Spleen (tissue), 11 donors: Measurements from ENCODE around the gene TTC7B. TPM values are rescaled to one million over a fixed set of nuclear protein-coding genes. Genes with fewer than 3 reads are reported as not detected.
A peak's percentile ranks its signal among the peaks of the same experiment; 100 is the strongest.

Experiments
- DNase-seq: peaks from one replicate; pipeline ENCODE4 v3.0.0-alpha.2; 2020
- H3K27ac ChIP-seq, 8 donors: fragments of 200-600 bp; sonication (generic) in 7 of 8; 1 replicate in 4 of 8; 2 replicates in 4 of 8; pipeline versions ENCODE4 v1.5.0 to v1.8.0; 2016 to 2021; ENCODE audit warnings: inconsistent platforms in 4 of 8, mild to moderate bottlenecking in 4 of 8, moderate library complexity in 1 of 8
- H3K27me3 ChIP-seq, 7 donors: fragments of 200-600 bp; sonication (generic) in 6 of 7; replicated peaks in 1 of 7; 1 replicate in 4 of 7; 2 replicates in 3 of 7; pipeline versions ENCODE4 v1.5.0 to v1.8.0; 2016 to 2021; ENCODE audit warnings: inconsistent platforms in 3 of 7, mild to moderate bottlenecking in 1 of 7
- H3K36me3 ChIP-seq, 6 donors: fragments of 200-600 bp; sonication (generic) in 5 of 6; 1 replicate in 4 of 6; 2 replicates in 2 of 6; pipeline versions ENCODE4 v1.5.0 to v1.8.0; 2016 to 2021; ENCODE audit warnings: inconsistent platforms in 2 of 6
- H3K4me1 ChIP-seq, 6 donors: fragments of 200-600 bp; sonication (generic) in 5 of 6; 1 replicate in 3 of 6; 2 replicates in 3 of 6; pipeline versions ENCODE4 v1.5.0 to v1.8.0; 2016 to 2021; ENCODE audit warnings: inconsistent platforms in 3 of 6
- H3K4me3 ChIP-seq, 8 donors: fragments of 200-600 bp; sonication (generic) in 7 of 8; 1 replicate in 4 of 8; 2 replicates in 4 of 8; pipeline versions ENCODE4 v1.5.0 to v1.8.0; 2016 to 2021; ENCODE audit warnings: inconsistent platforms in 4 of 8, mild to moderate bottlenecking in 4 of 8, moderate library complexity in 2 of 8
- H3K9me3 ChIP-seq, 8 donors: fragments of 200-600 bp; sonication (generic) in 7 of 8; 1 replicate in 4 of 8; 2 replicates in 4 of 8; pipeline versions ENCODE4 v1.5.0 to v1.8.0; 2016 to 2021; ENCODE audit warnings: inconsistent platforms in 4 of 8
- POLR2A ChIP-seq, 3 donors: fragments of 450-650 bp; IDR thresholded peaks; one replicate each; pipeline ENCODE4 v1.5.1; 2017; ENCODE audit warnings: antibody characterized with exemption in 3 of 3, mild to moderate bottlenecking in 1 of 3
- POLR2AphosphoS5 ChIP-seq, 3 donors: sonication (generic); formaldehyde crosslinking; IDR thresholded peaks; one replicate each; pipeline ENCODE4 v1.5.1; 2017; ENCODE audit warnings: antibody characterized with exemption in 3 of 3
- WGBS, 5 donors: extraction: QIAGEN DNeasy Blood & Tissue Kit in 3 of 5; methylation state at CpG; one replicate each; pipeline versions ENCODE4 v1.1.5 to v1.1.7; 2013 to 2018; 5-methylcytosine and 5-hydroxymethylcytosine counted together
- intact Hi-C: fragments of 100-400 bp; cut with DNase I; formaldehyde crosslinking; loops from one replicate; pipeline ENCODE4 v1.15.0; 2023; ENCODE audit warnings: low total_unique reads
- polyA plus RNA-seq, 3 donors: library from polyadenylated mRNA; stranded (reverse); fragments of 200-250 nt; gene quantifications; one replicate each; pipeline ENCODE4 v1.2.1, GENCODE V29; 2013
- total RNA-seq, 7 donors: library from RNA; depleted of rRNA in 3 of 7; stranded (reverse); fragments of >200 nt in 3 of 7; fragmentation: NEBNext Ultra II Directional in 4 of 7; extraction: Animal tissue kit (Norgen Biotek cat#: 25700) in 4 of 7; gene quantifications; one replicate each; pipeline versions ENCODE4 v1.1.0 to v1.2.1, GENCODE V29; 2016 to 2021
- TF ChIP-seq, protein P1 (sequence below), 11 experiments: fragments of 200-600 bp in 7 of 11; fragments of 450-650 bp in 4 of 11; sonication (generic) in 4 of 11; IDR thresholded peaks in 8 of 11; conservative IDR thresholded peaks in 3 of 11; 1 replicate in 7 of 11; 2 replicates in 4 of 11; pipeline versions ENCODE4 v1.4.0 to v1.8.0; 2016 to 2021; ENCODE audit warnings: antibody characterized with exemption in 11 of 11, inconsistent platforms in 4 of 11, mild to moderate bottlenecking in 1 of 11
- donor health status: healthy with polysubstance abuse.
- donor health status: DM: no; HTN: no; CAD: no; lungs with moderate emphysema.
- donor health status: DM: no; HTN: no; CAD: no.
- donor health status: Bipolar disorder and iron deficiency.
- donor health status: healthy.
- donor health status: DM: no; HTN: no; CAD: no.
- donor health status: DM: yes; HTN: yes; CAD: no.

Gene TTC7B
- total and polyA plus RNA-seq, 10 donors, result 6.6 to 98.4 (median 62.6) TPM

DNA sequence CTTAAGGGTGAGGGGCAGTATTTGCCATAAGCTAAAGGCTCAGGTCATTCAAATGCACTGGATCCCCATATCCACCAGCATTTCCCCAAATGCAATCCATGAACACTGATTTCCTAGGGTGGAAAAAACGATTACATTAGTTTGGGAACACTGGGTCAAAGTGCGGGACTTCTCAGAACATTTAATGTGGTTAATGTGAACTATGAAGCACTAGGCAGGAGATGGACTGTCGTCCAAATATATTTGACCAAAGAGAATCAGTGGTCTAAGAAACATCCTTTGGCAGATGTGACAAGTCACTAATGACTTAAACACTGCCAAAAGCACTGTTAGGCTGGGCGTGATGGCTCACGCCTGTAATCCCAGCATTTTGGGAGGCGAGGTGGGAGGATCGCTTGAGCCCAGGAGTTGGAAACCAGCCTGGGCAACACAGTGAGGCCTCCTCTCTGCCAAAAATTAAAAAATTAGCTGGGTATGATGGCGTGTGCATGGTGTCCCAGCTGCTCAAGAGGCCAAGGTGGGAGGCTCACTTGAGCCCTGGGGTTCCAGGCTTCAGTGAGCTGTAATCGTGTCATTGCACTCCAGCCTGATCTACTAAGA is 214.0 kb downstream of the TTC7B start:
- TF ChIP-seq POLR2AphosphoS5 (IDR thresholded peaks at IDR 0.05) (peak in 2 of 3 donors; percentile 60 to 66), POLR2A (IDR thresholded peaks at IDR 0.05) (no peak)
- no peak for DNase-seq
- WGBS, 5 donors, result 72 to 84% (median 76%) methylated on average over 9 of the region's 9 CpGs
- Histone ChIP-seq H3K9me3 (no peaks in the 10 kb centered on the region), H3K36me3 (peaks cover 0 to 4% (median 0%) of the 10 kb centered on the region in 6 donors), H3K27me3 (no peaks in the 10 kb centered on the region), H3K4me1 (no peaks in the 10 kb centered on the region), H3K4me3 (no peak overlapping the region), H3K27ac (peak overlapping the region in 4 of 8 donors; percentile 7 to 59 (median 34))
- intact Hi-C loops, result no loop called here

- no peak for TF ChIP-seq POLR2AphosphoS5 (IDR thresholded peaks at IDR 0.05)
- no peak for TF ChIP-seq POLR2A (IDR thresholded peaks at IDR 0.05)
- TF ChIP-seq, protein P1, sequence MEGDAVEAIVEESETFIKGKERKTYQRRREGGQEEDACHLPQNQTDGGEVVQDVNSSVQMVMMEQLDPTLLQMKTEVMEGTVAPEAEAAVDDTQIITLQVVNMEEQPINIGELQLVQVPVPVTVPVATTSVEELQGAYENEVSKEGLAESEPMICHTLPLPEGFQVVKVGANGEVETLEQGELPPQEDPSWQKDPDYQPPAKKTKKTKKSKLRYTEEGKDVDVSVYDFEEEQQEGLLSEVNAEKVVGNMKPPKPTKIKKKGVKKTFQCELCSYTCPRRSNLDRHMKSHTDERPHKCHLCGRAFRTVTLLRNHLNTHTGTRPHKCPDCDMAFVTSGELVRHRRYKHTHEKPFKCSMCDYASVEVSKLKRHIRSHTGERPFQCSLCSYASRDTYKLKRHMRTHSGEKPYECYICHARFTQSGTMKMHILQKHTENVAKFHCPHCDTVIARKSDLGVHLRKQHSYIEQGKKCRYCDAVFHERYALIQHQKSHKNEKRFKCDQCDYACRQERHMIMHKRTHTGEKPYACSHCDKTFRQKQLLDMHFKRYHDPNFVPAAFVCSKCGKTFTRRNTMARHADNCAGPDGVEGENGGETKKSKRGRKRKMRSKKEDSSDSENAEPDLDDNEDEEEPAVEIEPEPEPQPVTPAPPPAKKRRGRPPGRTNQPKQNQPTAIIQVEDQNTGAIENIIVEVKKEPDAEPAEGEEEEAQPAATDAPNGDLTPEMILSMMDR (IDR thresholded peaks at IDR 0.05 in 8 of 11, conservative IDR thresholded peaks at IDR 0.05 in 3 of 11), result no peak
- intact Hi-C loops, result no loop called here
These were observed 214.7 kb downstream of the TTC7B start for GRCh38 chr14:90601563-90601962.

GRCh38 chr14:90600619-90601018 is 215.6 kb downstream of the TTC7B start:
- H3K36me3 ChIP-seq, result no peaks in the 10 kb centered on the region
- H3K27ac ChIP-seq, result no peak overlapping the region
- H3K4me1 ChIP-seq, result no peaks in the 10 kb centered on the region
- no peaks in the 10 kb centered on the region for H3K9me3 ChIP-seq
- no peak for TF ChIP-seq POLR2A (IDR thresholded peaks at IDR 0.05)
- TF ChIP-seq POLR2AphosphoS5 (IDR thresholded peaks at IDR 0.05), result no peak
- TF ChIP-seq, protein P1 (IDR thresholded peaks at IDR 0.05 in 8 of 11, conservative IDR thresholded peaks at IDR 0.05 in 3 of 11), result no peak
- WGBS, 5 donors, result 88 to 98% (median 94%) methylated on average over 8 to 12 of the region's 12 CpGs
- no peak overlapping the region for H3K4me3 ChIP-seq
- intact Hi-C loops, result no loop called here
- H3K27me3 ChIP-seq, result no peaks in the 10 kb centered on the region
- DNase-seq, result no peak

More at GRCh38 chr14:90601563-90601962, 214.7 kb downstream of the TTC7B start:
- Histone ChIP-seq H3K27me3 (no peaks in the 10 kb centered on the region), H3K36me3 (no peaks in the 10 kb centered on the region), H3K4me3 (no peak overlapping the region), H3K27ac (peak overlapping the region in 4 of 8 donors; percentile 7 to 59 (median 34)), H3K4me1 (no peaks in the 10 kb centered on the region), H3K9me3 (no peaks in the 10 kb centered on the region)
- DNase-seq, result no peak
- WGBS, 5 donors, result 88 to 95% (median 92%) methylated on average over 9 of the region's 9 CpGs

GRCh38 chr14:90599748-90600507 is 216.3 kb downstream of the TTC7B start:
- H3K4me3 ChIP-seq, result no peak overlapping the region
- TF ChIP-seq POLR2AphosphoS5 (IDR thresholded peaks at IDR 0.05) (peak in 1 of 3 donors; percentile 9), POLR2A (IDR thresholded peaks at IDR 0.05) (no peak)
- TF ChIP-seq, protein P1 (IDR thresholded peaks at IDR 0.05 in 8 of 11, conservative IDR thresholded peaks at IDR 0.05 in 3 of 11), result no peak
- no peaks in the 10 kb centered on the region for H3K36me3 ChIP-seq
- H3K27me3 ChIP-seq, result no peaks in the 10 kb centered on the region
- no peaks in the 10 kb centered on the region for H3K4me1 ChIP-seq
- no peak for DNase-seq
- H3K9me3 ChIP-seq, result no peaks in the 10 kb centered on the region
- 71 to 76% (median 74%) methylated on average over 12 of the region's 12 CpGs for WGBS, 5 donors
- intact Hi-C loops, result no loop called here
- H3K27ac ChIP-seq, result no peak overlapping the region
